GM12878 (cell line): Measurements from ENCODE around the gene BMF. TPM values are rescaled to one million over a fixed set of nuclear protein-coding genes. Genes with fewer than 3 reads are reported as not detected.

ENCODE experiments used
- ATAC-seq: fragments of 200-7000 bp; cut with Tn5 transposase; 3 replicates; pipeline ENCODE4 v1.9.1; 2020; ENCODE audit warnings: mild to moderate bottlenecking, moderate library complexity
- BruUV-seq: library from RNA; stranded (reverse); fragments of 400-500 nt; replicated peaks from 2 replicates; lab custom pipeline; 2021; lab: Mats Ljungman, UMichigan
- CTCF ChIA-PET: fragments of 300-600 bp; sonication (Branson Sonifier 250); formaldehyde crosslinking; extraction: SDS; loops from one replicate; lab custom pipeline; 2021; ENCODE audit warnings: inconsistent platforms; lab: Yijun Ruan, JAX
- POLR2A ChIA-PET: fragments of 350-600 bp; formaldehyde crosslinking; extraction: SDS; loops from one replicate; lab custom pipeline; 2021; ENCODE audit warnings: inconsistent platforms; lab: Charles Lee
- RAD21 ChIA-PET: fragments of 300-600 bp; sonication (Branson Sonifier 250); formaldehyde crosslinking; loops from one replicate; lab custom pipeline; 2023; ENCODE audit warnings: antibody characterized with exemption; ENCODE audit not compliant: unreplicated experiment; lab: Charles Lee
- SMC1A ChIA-PET: fragments of 300-600 bp; sonication (Branson Sonifier 250); formaldehyde crosslinking; loops from one replicate; lab custom pipeline; 2023; ENCODE audit not compliant: unreplicated experiment, uncharacterized antibody; lab: Charles Lee
- DNase-seq: peaks from one replicate; pipeline ENCODE4 v3.0.0-alpha.2; 2011; ENCODE audit warnings: low read depth, low spot score
- FAIRE-seq: peaks from 3 replicates; lab custom pipeline; 2011; peaks lifted over from hg19 to GRCh38; lab: Jason Lieb, UNC
- H2AFZ ChIP-seq: 2 replicates; pipeline ENCODE4 v1.6.0; 2011; ENCODE audit warnings: low read depth, low read length, control low read depth; ENCODE audit not compliant: control insufficient read depth
- H3K27ac ChIP-seq: 2 replicates; pipeline ENCODE4 v1.5.1; 2011; ENCODE audit warnings: control low read depth; ENCODE audit not compliant: control insufficient read depth, insufficient read depth
- H3K27me3 ChIP-seq, 2 experiments: replicated peaks in 1 of 2; 2 replicates each; pipeline versions ENCODE4 v1.6.0 to v1.6.1; 2011; ENCODE audit warnings: low read length in 1 of 2; ENCODE audit not compliant: control insufficient read depth in 2 of 2, insufficient read depth in 2 of 2
- H3K36me3 ChIP-seq, 2 experiments: 2 replicates each; pipeline ENCODE4 v1.5.1; 2011; ENCODE audit warnings: low read length in 1 of 2; ENCODE audit not compliant: control insufficient read depth in 2 of 2, insufficient read depth in 2 of 2
- H3K4me1 ChIP-seq: 2 replicates; pipeline ENCODE4 v1.6.1; 2011; ENCODE audit warnings: mild to moderate bottlenecking, low read length, moderate library complexity, mixed read lengths; ENCODE audit not compliant: control insufficient read depth, insufficient read depth
- H3K4me2 ChIP-seq: 2 replicates; pipeline ENCODE4 v1.6.0; 2011; ENCODE audit warnings: control low read depth; ENCODE audit not compliant: control insufficient read depth, insufficient read depth
- H3K4me3 ChIP-seq: fragments of 200-600 bp; sonication (generic); 2 replicates; pipeline ENCODE4 v1.5.1; 2016
- H3K79me2 ChIP-seq: 2 replicates; pipeline ENCODE4 v1.6.0; 2011; ENCODE audit warnings: low read length; ENCODE audit not compliant: control insufficient read depth, insufficient read depth
- H3K9ac ChIP-seq: 2 replicates; pipeline ENCODE4 v1.8.0; 2011; ENCODE audit warnings: low read length, control low read depth, mixed read lengths; ENCODE audit not compliant: control insufficient read depth, insufficient read depth
- H3K9me3 ChIP-seq: replicated peaks from 3 replicates; pipeline ENCODE4 v1.5.1; 2011; ENCODE audit warnings: mild to moderate bottlenecking, low read length; ENCODE audit not compliant: control insufficient read depth, insufficient read depth
- H4K20me1 ChIP-seq: 2 replicates; pipeline ENCODE4 v1.6.0; 2011; ENCODE audit not compliant: control insufficient read depth, insufficient read depth
- CHD1 ChIP-seq: IDR thresholded peaks from 2 replicates; pipeline ENCODE4 v1.6.1; 2012; ENCODE audit warnings: low read depth, low read length, improper control_type of control experiment
- POLR2A ChIP-seq: IDR thresholded peaks from 2 replicates; pipeline ENCODE4 v1.6.1; 2011; ENCODE audit warnings: low read depth, mild to moderate bottlenecking, low read length
- RAD21 ChIP-seq: IDR thresholded peaks from 2 replicates; pipeline ENCODE4 v1.6.1; 2011; ENCODE audit warnings: mild to moderate bottlenecking, low read depth, low read length, moderate library complexity; ENCODE audit not compliant: insufficient read depth
- SPI1 ChIP-seq: IDR thresholded peaks from 2 replicates; pipeline ENCODE4 v1.6.1; 2011; ENCODE audit warnings: low read depth, mild to moderate bottlenecking, low read length, moderate library complexity, borderline replicate concordance; ENCODE audit not compliant: insufficient read depth
- WGBS: methylation state at CpG from one replicate; pipeline ENCODE4 v1.1.6; 2016; ENCODE audit warnings: low lambda C conversion rate; ENCODE audit not compliant: insufficient replicate concordance, insufficient coverage; ENCODE audit errors: missing lambda C conversion rate; 5-methylcytosine and 5-hydroxymethylcytosine counted together
- in situ Hi-C: fragments of 300-500 bp; cut with MboI; formaldehyde crosslinking; loops from 9 replicates; pipeline ENCODE4 v1.14.3; 2018; ENCODE audit warnings: mixed read lengths
- intact Hi-C: fragments of 100-400 bp; cut with micrococcal nuclease; formaldehyde crosslinking; loops from one replicate; pipeline ENCODE4 v1.14.2; 2022; ENCODE audit not compliant: unreplicated experiment
- polyA plus RNA-seq, 11 experiments: library from polyadenylated mRNA; depleted of rRNA in 4 of 11; unstranded in 6 of 11; stranded (reverse) in 5 of 11; fragments of >200 nt; fragmentation: Nextera tagmentation in 4 of 11; fragmentation: Illumina TruSeq in 1 of 11; extraction: Ambion mirVana in 4 of 11; extraction: Trizol in 1 of 11; gene quantifications; 1 replicate in 1 of 11; 2 replicates in 10 of 11; pipeline versions ENCODE4 v1.2.1 to v1.2.3, GENCODE V29; 2011 to 2016; ENCODE audit warnings: inconsistent platforms in 2 of 11, missing spikeins in 2 of 11, low read depth in 1 of 11
- total RNA-seq, 4 experiments: library from RNA; depleted of rRNA in 3 of 4; stranded (reverse); fragments of >200 nt in 3 of 4; fragmentation: Illumina TruSeq in 1 of 4; extraction: Trizol in 1 of 4; gene quantifications; 2 replicates each; pipeline versions ENCODE4 v1.2.1 to v1.2.3, GENCODE V29; 2013 to 2021

Gene BMF
- total and polyA plus RNA-seq, 10 of the 15 experiments (the other 5 are each of a cell fraction or from before 2014, with no cell fraction given): 0.82 to 34.9 (median 16.9) TPM

- TF ChIP-seq CHD1 (no peak), RAD21 (no peak), SPI1 (peak; percentile 47), POLR2A (peak; percentile 37; the same call in 1 of the 2 replicates)
- TF ChIP-seq, all 136 proteins: peak for 2
- H4K20me1 ChIP-seq: no peaks in the 10 kb centered on the region
- no peak overlapping the region for H2AFZ ChIP-seq
- ChIA-PET SMC1A (interaction anchor here (1.6 to 43.9 kb wide), 8 partner anchors 4 to 83 kb away, joined by 6 to 1082 read pairs (median 163); partner anchors contain the start of genes BMF, BUB1B and SRP14), POLR2A (interaction anchor here (0.5 to 17.1 kb wide), 14 partner anchors 8 to 83 kb away, joined by 3 to 307 read pairs (median 10); partner anchors contain the start of genes BMF and SRP14), RAD21 (interaction anchor here (0.9 to 24.6 kb wide), 10 partner anchors 8 to 318 kb away, joined by 3 to 903 read pairs (median 8); partner anchors contain the start of genes BMF, FSIP1 and SRP14), CTCF (interaction anchor here (0.7 to 19.0 kb wide), 7 partner anchors 5 to 117 kb away, joined by 3 to 776 read pairs (median 20); partner anchors contain the start of genes BMF and SRP14)
- in situ Hi-C loops (loop anchor here (10.0 kb wide), 3 partner anchors 46 to 316 kb away; partner anchors contain the start of genes EIF2AK4 and FSIP1), intact Hi-C loops (loop anchor here (10.0 kb wide), 2 partner anchors 166 to 174 kb away; partner anchors contain the start of gene EIF2AK4)
- H3K36me3 ChIP-seq: peaks cover 0 to 4% of the 10 kb centered on the region in 2 experiments; a peak in 2 of 4 replicates
- peak; percentile 4; the same call in 2 of the 3 replicates for ATAC-seq
- WGBS: 53% methylated on average over 13 of the region's 13 CpGs
- H3K4me1 ChIP-seq: peaks cover 92% of the 10 kb centered on the region
- H3K27me3 ChIP-seq: no peaks in the 10 kb centered on the region
- peak overlapping the region; percentile 100 for H3K27ac ChIP-seq
- BruUV-seq: no TSS peak
- peak overlapping the region; percentile 62 for H3K9ac ChIP-seq
- H3K4me3 ChIP-seq: peak overlapping the region; percentile 25; the same call in 1 of the 2 replicates
- H3K9me3 ChIP-seq: no peaks in the 10 kb centered on the region
- no peak for FAIRE-seq
- DNase-seq: no peak
- H3K4me2 ChIP-seq: peak overlapping the region; percentile 94
- peaks cover 70% of the 10 kb centered on the region for H3K79me2 ChIP-seq
These were observed 8.3 kb downstream of the BMF start for GRCh38 chr15:40100123-40100946.
